Loucy (cell line): ENCODE data around the gene OR13J1.

Source experiments
- H2AFZ ChIP-seq: fragments of 200-600 bp; sonication (generic); 2 replicates; pipeline ENCODE4 v1.6.0; 2016; ENCODE audit warnings: antibody characterized with exemption, mild to moderate bottlenecking, low read length, moderate library complexity
- H3F3A ChIP-seq: fragments of 200-600 bp; 2 replicates; pipeline ENCODE4 v1.6.0; 2016; ENCODE audit warnings: antibody characterized with exemption, low read depth, mild to moderate bottlenecking
- H3K27me3 ChIP-seq: fragments of 200-600 bp; sonication (generic); 2 replicates; pipeline ENCODE4 v1.6.1; 2014; ENCODE audit warnings: low read length, mild to moderate bottlenecking; ENCODE audit not compliant: insufficient read depth, poor library complexity, severe bottlenecking
- H3K36me3 ChIP-seq: fragments of 200-600 bp; sonication (generic); 2 replicates; pipeline ENCODE4 v1.6.1; 2016; ENCODE audit warnings: low read length; ENCODE audit not compliant: insufficient read depth
- H3K4me1 ChIP-seq: fragments of 200-600 bp; sonication (generic); 2 replicates; pipeline ENCODE4 v1.5.1; 2014; ENCODE audit warnings: low read length, mild to moderate bottlenecking; ENCODE audit not compliant: insufficient read depth, poor library complexity, severe bottlenecking
- H3K4me2 ChIP-seq: fragments of 200-600 bp; sonication (generic); 2 replicates; pipeline ENCODE4 v1.6.0; 2014; ENCODE audit warnings: antibody characterized with exemption, low read length, low read depth, mild to moderate bottlenecking; ENCODE audit not compliant: poor library complexity, severe bottlenecking
- H3K4me3 ChIP-seq: fragments of 200-600 bp; sonication (generic); 2 replicates; pipeline ENCODE4 v1.5.1; 2014; ENCODE audit warnings: low read length, mild to moderate bottlenecking, mixed read lengths; ENCODE audit not compliant: poor library complexity, severe bottlenecking
- H3K79me2 ChIP-seq: fragments of 200-600 bp; sonication (generic); 2 replicates; pipeline ENCODE4 v1.6.1; 2014; ENCODE audit warnings: low read length; ENCODE audit not compliant: insufficient read depth
- H3K9ac ChIP-seq: fragments of 200-600 bp; sonication (generic); 2 replicates; pipeline ENCODE4 v1.6.0; 2014; ENCODE audit warnings: mild to moderate bottlenecking, low read depth, low read length, moderate library complexity; ENCODE audit not compliant: poor library complexity, severe bottlenecking
- H3K9me2 ChIP-seq: fragments of 200-600 bp; sonication (generic); replicated peaks from 2 replicates; pipeline ENCODE4 v1.6.1; 2016; ENCODE audit warnings: low read depth, low read length, mixed read lengths
- H3K9me3 ChIP-seq: fragments of 200-600 bp; sonication (generic); 2 replicates; pipeline ENCODE4 v1.6.1; 2014; ENCODE audit warnings: mild to moderate bottlenecking, antibody characterized with exemption, low read length, low read depth; ENCODE audit not compliant: insufficient read depth
- H4K20me1 ChIP-seq: fragments of 200-600 bp; sonication (generic); 2 replicates; pipeline ENCODE4 v1.6.0; 2014; ENCODE audit warnings: antibody characterized with exemption, low read length, mild to moderate bottlenecking; ENCODE audit not compliant: insufficient read depth, poor library complexity, severe bottlenecking
- EZH2phosphoT487 ChIP-seq: fragments of 200-600 bp; IDR thresholded peaks from 2 replicates; pipeline ENCODE4 v1.6.1; 2018; ENCODE audit warnings: antibody characterized with exemption, mild to moderate bottlenecking, moderate library complexity, borderline replicate concordance
- TF ChIP-seq, protein P1 (sequence below): fragments of 200-600 bp; sonication (generic); conservative IDR thresholded peaks from 2 replicates; pipeline ENCODE4 v1.5.1; 2014; ENCODE audit warnings: mild to moderate bottlenecking, antibody characterized with exemption, low read length

Gene OR13J1

DNA sequence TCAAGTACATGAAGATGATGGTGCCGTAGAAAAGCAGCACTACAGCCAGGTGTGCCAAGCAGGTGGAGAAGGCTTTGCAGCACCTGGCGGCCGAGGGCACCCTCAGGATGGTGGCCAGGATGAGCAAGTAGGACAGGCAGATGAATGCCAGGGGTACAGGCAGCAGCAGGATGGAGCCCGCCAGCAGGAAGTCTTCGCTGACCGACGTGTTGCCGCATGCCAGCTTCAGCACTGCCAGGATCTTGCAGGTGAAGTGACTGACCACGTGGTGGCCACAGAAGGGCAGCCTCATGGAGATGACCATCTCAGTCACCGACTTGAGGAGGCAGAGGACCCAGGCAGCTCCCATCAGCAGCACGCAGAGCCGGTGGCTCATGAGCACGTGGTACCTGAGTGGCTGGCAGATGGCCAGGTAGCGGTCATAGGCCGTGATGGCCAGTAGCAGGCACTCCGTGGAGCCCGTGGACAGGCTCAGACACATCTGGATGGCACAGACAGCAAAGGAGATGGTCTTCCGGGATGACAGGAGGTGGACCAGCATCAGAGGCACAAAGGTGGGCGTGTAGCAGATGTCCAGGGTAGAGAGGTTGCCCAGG, 482 bp downstream of the OR13J1 start:
- Histone ChIP-seq H3K36me3 (no peaks in the 10 kb centered on the region), H3K9ac (no peak overlapping the region), H3K4me2 (no peak overlapping the region), H2AFZ (no peak overlapping the region), H3K27me3 (no peaks in the 10 kb centered on the region), H3F3A (no peaks in the 10 kb centered on the region), H3K4me1 (no peaks in the 10 kb centered on the region), H3K9me2 (no peaks in the 10 kb centered on the region), H3K79me2 (no peaks in the 10 kb centered on the region), H4K20me1 (no peaks in the 10 kb centered on the region), H3K9me3 (no peaks in the 10 kb centered on the region), H3K4me3 (no peak overlapping the region)
- no peak for TF ChIP-seq EZH2phosphoT487
- TF ChIP-seq, protein P1, sequence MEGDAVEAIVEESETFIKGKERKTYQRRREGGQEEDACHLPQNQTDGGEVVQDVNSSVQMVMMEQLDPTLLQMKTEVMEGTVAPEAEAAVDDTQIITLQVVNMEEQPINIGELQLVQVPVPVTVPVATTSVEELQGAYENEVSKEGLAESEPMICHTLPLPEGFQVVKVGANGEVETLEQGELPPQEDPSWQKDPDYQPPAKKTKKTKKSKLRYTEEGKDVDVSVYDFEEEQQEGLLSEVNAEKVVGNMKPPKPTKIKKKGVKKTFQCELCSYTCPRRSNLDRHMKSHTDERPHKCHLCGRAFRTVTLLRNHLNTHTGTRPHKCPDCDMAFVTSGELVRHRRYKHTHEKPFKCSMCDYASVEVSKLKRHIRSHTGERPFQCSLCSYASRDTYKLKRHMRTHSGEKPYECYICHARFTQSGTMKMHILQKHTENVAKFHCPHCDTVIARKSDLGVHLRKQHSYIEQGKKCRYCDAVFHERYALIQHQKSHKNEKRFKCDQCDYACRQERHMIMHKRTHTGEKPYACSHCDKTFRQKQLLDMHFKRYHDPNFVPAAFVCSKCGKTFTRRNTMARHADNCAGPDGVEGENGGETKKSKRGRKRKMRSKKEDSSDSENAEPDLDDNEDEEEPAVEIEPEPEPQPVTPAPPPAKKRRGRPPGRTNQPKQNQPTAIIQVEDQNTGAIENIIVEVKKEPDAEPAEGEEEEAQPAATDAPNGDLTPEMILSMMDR: no peak

DNA sequence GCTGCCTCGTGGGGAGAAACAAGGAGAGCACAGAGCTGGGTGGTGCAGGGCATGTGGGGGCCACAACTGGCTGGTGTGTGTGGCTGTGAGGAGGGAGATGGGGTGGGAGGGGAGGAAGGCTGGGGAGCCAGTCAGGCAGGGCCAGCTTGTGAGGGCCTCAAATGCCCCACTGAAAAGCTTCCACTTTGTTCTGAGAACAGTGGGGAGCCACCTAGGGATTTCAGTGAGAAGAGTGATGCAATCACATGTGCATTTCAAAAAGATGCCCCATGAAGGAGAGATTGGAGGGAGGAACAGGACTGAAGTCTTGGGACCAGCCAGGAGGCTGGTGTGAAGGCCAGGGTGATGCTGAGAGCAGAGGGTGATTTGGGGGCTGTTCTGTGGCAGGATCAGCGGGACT, 1.3 kb downstream of the OR13J1 start:
- Histone ChIP-seq H3K79me2 (no peaks in the 10 kb centered on the region), H3K4me3 (no peak overlapping the region), H3F3A (no peaks in the 10 kb centered on the region), H3K9me2 (no peaks in the 10 kb centered on the region), H3K9me3 (no peaks in the 10 kb centered on the region), H3K36me3 (no peaks in the 10 kb centered on the region), H3K4me1 (no peaks in the 10 kb centered on the region), H2AFZ (no peak overlapping the region), H3K27me3 (no peaks in the 10 kb centered on the region), H3K9ac (no peak overlapping the region), H4K20me1 (no peaks in the 10 kb centered on the region), H3K4me2 (no peak overlapping the region)
- TF ChIP-seq, protein P1: no peak
- TF ChIP-seq EZH2phosphoT487: no peak

DNA sequence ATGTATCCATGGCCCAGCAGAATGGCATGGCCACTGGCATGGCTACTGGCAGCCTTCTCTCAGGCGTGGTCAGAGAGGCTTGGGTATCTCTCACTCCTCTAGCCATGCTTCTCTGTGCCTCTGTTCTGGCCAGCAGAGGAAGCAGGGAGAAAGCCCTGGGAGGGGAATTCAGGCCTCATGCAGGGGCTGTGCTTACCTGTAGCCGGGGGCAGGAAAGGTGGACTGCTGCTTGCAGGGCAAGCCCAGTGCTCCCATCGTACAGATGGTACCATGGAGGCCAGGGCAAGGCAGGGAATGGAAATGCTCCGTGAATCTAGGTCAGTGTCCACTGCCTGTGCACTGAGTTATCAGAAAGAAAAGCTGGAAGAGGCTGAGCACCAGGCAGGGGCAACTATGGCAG, 2.7 kb downstream of the OR13J1 start:
- H3K9me2 ChIP-seq: no peaks in the 10 kb centered on the region
- H3K4me1 ChIP-seq: no peaks in the 10 kb centered on the region
- no peaks in the 10 kb centered on the region for H3K9me3 ChIP-seq
- no peak overlapping the region for H3K4me3 ChIP-seq
- TF ChIP-seq, protein P1: no peak
- TF ChIP-seq EZH2phosphoT487: no peak
- no peak overlapping the region for H3K4me2 ChIP-seq
- H3K27me3 ChIP-seq: no peaks in the 10 kb centered on the region
- H3K79me2 ChIP-seq: no peaks in the 10 kb centered on the region
- H3K9ac ChIP-seq: no peak overlapping the region
- H3K36me3 ChIP-seq: no peaks in the 10 kb centered on the region
- H3F3A ChIP-seq: no peaks in the 10 kb centered on the region
- no peak overlapping the region for H2AFZ ChIP-seq
- H4K20me1 ChIP-seq: no peaks in the 10 kb centered on the region
